Endothelial cell of umbilical vein (primary cell): ENCODE measurements around the gene AWAT2.

Source experiments
- CTCF ChIP-seq, 2 donors: IDR thresholded peaks; 1 replicate in 1 of 2; 2 replicates in 1 of 2; pipeline ENCODE4 v1.5.1; 2011; ENCODE audit warnings: low read length in 2 of 2, mild to moderate bottlenecking in 2 of 2, moderate library complexity in 2 of 2, control low read depth in 1 of 2, inconsistent platforms in 1 of 2, low read depth in 1 of 2; ENCODE audit not compliant: insufficient read depth in 1 of 2; ENCODE audit errors: extremely low read depth in 1 of 2
- JUN ChIP-seq: IDR thresholded peaks from 2 replicates; pipeline ENCODE4 v1.6.1; 2011; ENCODE audit warnings: borderline replicate concordance, low read depth; ENCODE audit not compliant: insufficient read length, insufficient read depth
- POLR2A ChIP-seq: IDR thresholded peaks from 2 replicates; pipeline ENCODE4 v1.6.1; 2012; ENCODE audit warnings: low read depth, mild to moderate bottlenecking, control low read depth, low read length
- POLR2AphosphoS5 ChIP-seq: IDR thresholded peaks from 2 replicates; pipeline ENCODE4 v1.6.1; 2012; ENCODE audit warnings: low read depth, mild to moderate bottlenecking, control low read depth, low read length, moderate library complexity; ENCODE audit not compliant: insufficient read depth

- TF ChIP-seq CTCF (IDR thresholded peaks at IDR 0.05; ENCODE audit: extremely low read depth in 1 of 2, insufficient read depth in 1 of 2, low read depth in 1 of 2, low read length in 2 of 2) (no peak), POLR2A (no peak), POLR2AphosphoS5 (no peak), JUN (no peak)
Measured at GRCh38 chrX:70092247-70092646, 42.5 kb upstream of the AWAT2 start.
